ENCODE results near the gene DNAH2. TPM values are rescaled to one million over a fixed set of nuclear protein-coding genes. Genes with fewer than 3 reads are reported as not detected.

DNAH2 gene
- total and polyA plus RNA-seq, 2 of the 13 experiments (the other 11 are each of a cell fraction or from before 2014, with no cell fraction given), result not detected

DNA sequence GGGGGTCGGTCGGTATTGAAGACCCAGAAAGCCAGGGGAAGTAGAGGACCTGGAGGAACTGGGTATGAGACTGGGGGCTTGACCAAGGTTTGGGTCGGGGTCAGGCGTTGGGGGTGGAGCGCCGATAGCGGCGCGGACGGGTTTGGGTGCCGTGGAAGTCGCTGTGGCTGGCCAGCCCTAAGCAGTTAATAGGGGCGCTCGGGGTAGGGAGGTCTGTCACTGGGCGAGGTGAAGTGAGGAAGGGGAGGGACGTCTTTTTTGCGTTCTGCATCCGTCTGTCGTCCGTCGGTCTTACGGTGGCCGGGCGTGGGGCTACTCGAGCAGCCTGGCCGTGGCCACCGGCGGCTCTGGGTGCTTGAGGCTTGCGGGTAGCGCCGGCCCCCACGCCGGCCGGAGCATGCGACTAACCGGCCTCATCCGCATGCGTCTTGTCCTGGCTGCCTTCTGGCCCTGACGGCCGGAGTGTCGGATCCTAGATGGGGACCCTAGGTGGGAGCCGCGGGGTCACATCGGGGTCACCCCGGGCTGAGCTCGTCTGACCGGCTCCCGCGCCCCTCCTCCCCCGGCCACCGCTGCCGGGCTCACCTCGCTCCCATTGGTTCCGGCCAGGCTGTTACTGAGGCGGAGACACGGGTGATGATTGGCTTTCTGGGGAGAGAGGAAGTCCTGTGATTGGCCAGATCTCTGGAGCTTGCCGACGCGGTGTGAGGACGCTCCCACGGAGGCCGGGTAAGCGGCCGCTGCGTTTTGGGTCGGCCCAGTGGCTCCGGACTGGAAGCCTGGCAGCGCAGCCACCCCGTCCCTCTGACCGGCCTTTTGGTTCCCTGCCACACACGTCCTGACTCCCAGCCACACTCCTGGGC, 127.0 kb downstream of the DNAH2 start (continued):
- TF ChIP-seq ZNF616 (CRISPR knock-in tag; IDR thresholded peaks at IDR 0.05; ENCODE audit: low read depth) (no peak), PAX8 (CRISPR knock-in tag; IDR thresholded peaks at IDR 0.05; ENCODE audit: borderline replicate concordance) (0 out of 2 replicates have a peak, but pooled peaks have one; percentile 58), ZFP1 (CRISPR knock-in tag; IDR thresholded peaks at IDR 0.05) (no peak), FOXK1 (CRISPR knock-in tag; IDR thresholded peaks at IDR 0.05; ENCODE audit: borderline replicate concordance, low read depth) (peak; percentile 38; the same call in 1 of the 2 replicates), HOXD1 (CRISPR knock-in tag; IDR thresholded peaks at IDR 0.05) (no peak), NFYC (CRISPR knock-in tag; IDR thresholded peaks at IDR 0.05) (peak; percentile 90), XBP1 (CRISPR knock-in tag; IDR thresholded peaks at IDR 0.05) (no peak), ZMYM2 (CRISPR knock-in tag; IDR thresholded peaks at IDR 0.05) (no peak), FOXK2 (IDR thresholded peaks at IDR 0.05) (no peak), GATAD1 (CRISPR knock-in tag; IDR thresholded peaks at IDR 0.05) (peak; percentile 41; the same call in 1 of the 2 replicates), SP140L (CRISPR knock-in tag; IDR thresholded peaks at IDR 0.05; ENCODE audit: borderline replicate concordance) (no peak), ZNF3 (CRISPR knock-in tag; IDR thresholded peaks at IDR 0.05) (no peak), RELA (CRISPR knock-in tag; IDR thresholded peaks at IDR 0.05) (no peak), YEATS4 (CRISPR knock-in tag; IDR thresholded peaks at IDR 0.05; ENCODE audit: borderline replicate concordance) (peak; percentile 6; the same call in 1 of the 2 replicates)
- TF ChIP-seq, protein P1, sequence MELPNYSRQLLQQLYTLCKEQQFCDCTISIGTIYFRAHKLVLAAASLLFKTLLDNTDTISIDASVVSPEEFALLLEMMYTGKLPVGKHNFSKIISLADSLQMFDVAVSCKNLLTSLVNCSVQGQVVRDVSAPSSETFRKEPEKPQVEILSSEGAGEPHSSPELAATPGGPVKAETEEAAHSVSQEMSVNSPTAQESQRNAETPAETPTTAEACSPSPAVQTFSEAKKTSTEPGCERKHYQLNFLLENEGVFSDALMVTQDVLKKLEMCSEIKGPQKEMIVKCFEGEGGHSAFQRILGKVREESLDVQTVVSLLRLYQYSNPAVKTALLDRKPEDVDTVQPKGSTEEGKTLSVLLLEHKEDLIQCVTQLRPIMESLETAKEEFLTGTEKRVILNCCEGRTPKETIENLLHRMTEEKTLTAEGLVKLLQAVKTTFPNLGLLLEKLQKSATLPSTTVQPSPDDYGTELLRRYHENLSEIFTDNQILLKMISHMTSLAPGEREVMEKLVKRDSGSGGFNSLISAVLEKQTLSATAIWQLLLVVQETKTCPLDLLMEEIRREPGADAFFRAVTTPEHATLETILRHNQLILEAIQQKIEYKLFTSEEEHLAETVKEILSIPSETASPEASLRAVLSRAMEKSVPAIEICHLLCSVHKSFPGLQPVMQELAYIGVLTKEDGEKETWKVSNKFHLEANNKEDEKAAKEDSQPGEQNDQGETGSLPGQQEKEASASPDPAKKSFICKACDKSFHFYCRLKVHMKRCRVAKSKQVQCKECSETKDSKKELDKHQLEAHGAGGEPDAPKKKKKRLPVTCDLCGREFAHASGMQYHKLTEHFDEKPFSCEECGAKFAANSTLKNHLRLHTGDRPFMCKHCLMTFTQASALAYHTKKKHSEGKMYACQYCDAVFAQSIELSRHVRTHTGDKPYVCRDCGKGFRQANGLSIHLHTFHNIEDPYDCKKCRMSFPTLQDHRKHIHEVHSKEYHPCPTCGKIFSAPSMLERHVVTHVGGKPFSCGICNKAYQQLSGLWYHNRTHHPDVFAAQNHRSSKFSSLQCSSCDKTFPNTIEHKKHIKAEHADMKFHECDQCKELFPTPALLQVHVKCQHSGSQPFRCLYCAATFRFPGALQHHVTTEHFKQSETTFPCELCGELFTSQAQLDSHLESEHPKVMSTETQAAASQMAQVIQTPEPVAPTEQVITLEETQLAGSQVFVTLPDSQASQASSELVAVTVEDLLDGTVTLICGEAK (IDR thresholded peaks at IDR 0.05), result no peak
- TF ChIP-seq, protein P1 (CRISPR knock-in tag; IDR thresholded peaks at IDR 0.05), result no peak
- TF ChIP-seq, protein P2, sequence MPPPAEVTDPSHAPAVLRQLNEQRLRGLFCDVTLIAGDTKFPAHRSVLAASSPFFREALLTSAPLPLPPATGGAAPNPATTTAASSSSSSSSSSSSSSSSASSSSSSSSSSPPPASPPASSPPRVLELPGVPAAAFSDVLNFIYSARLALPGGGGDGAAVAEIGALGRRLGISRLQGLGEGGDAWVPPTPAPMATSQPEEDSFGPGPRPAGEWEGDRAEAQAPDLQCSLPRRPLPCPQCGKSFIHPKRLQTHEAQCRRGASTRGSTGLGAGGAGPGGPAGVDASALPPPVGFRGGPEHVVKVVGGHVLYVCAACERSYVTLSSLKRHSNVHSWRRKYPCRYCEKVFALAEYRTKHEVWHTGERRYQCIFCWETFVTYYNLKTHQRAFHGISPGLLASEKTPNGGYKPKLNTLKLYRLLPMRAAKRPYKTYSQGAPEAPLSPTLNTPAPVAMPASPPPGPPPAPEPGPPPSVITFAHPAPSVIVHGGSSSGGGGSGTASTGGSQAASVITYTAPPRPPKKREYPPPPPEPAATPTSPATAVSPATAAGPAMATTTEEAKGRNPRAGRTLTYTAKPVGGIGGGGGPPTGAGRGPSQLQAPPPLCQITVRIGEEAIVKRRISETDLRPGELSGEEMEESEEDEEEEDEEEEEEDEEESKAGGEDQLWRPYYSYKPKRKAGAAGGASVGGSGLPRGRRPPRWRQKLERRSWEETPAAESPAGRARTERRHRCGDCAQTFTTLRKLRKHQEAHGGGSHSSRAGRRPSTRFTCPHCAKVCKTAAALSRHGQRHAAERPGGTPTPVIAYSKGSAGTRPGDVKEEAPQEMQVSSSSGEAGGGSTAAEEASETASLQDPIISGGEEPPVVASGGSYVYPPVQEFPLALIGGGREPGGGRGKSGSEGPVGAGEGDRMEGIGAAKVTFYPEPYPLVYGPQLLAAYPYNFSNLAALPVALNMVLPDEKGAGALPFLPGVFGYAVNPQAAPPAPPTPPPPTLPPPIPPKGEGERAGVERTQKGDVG (CRISPR knock-in tag; IDR thresholded peaks at IDR 0.05; ENCODE audit: borderline replicate concordance), result no peak
